Trophoblast cell (in vitro differentiated cells and primary cell): ENCODE measurements around the gene SAA2.
"Not testable (repeated sequence)": the region's sequence is repeated elsewhere in the genome, so short reads cannot be mapped to it uniquely, and the experiment has no call there.

Source experiments
- DNase-seq, 2 donors: peaks; one replicate each; pipeline ENCODE4 v3.0.0-alpha.2; 2016
- H2AFZ ChIP-seq: 2 replicates; pipeline ENCODE4 v1.6.1; 2013; ENCODE audit warnings: low read length, moderate library complexity, mild to moderate bottlenecking; ENCODE audit not compliant: insufficient read depth, poor library complexity
- H2AK5ac ChIP-seq: 2 replicates; pipeline ENCODE4 v1.6.1; 2013; ENCODE audit warnings: mild to moderate bottlenecking, low read length
- H2BK120ac ChIP-seq: 2 replicates; pipeline ENCODE4 v1.6.1; 2013; ENCODE audit warnings: low read length, mild to moderate bottlenecking, moderate library complexity; ENCODE audit not compliant: insufficient read depth, poor library complexity
- H2BK12ac ChIP-seq: 2 replicates; pipeline ENCODE4 v1.6.1; 2013; ENCODE audit warnings: mild to moderate bottlenecking, low read length, moderate library complexity
- H2BK5ac ChIP-seq: 2 replicates; pipeline ENCODE4 v1.6.1; 2013; ENCODE audit warnings: low read length, low read depth, moderate library complexity, mild to moderate bottlenecking; ENCODE audit not compliant: poor library complexity
- H3K14ac ChIP-seq: 2 replicates; pipeline ENCODE4 v1.6.1; 2013; ENCODE audit warnings: mild to moderate bottlenecking, low read length
- H3K18ac ChIP-seq: 2 replicates; pipeline ENCODE4 v1.6.1; 2013; ENCODE audit warnings: mild to moderate bottlenecking, low read length
- H3K23ac ChIP-seq: 2 replicates; pipeline ENCODE4 v1.6.1; 2013; ENCODE audit warnings: low read length
- H3K27ac ChIP-seq: 2 replicates; pipeline ENCODE4 v1.5.1; 2013; ENCODE audit warnings: low read depth, mild to moderate bottlenecking, inconsistent platforms, low read length, moderate library complexity
- H3K27me3 ChIP-seq: 2 replicates; pipeline ENCODE4 v1.6.1; 2013; ENCODE audit warnings: inconsistent platforms, mild to moderate bottlenecking, low read length, moderate library complexity; ENCODE audit not compliant: insufficient read depth
- H3K36me3 ChIP-seq, 2 experiments: 1 replicate in 1 of 2; 2 replicates in 1 of 2; pipeline ENCODE4 v1.6.1; 2013; ENCODE audit warnings: low read length in 2 of 2, mild to moderate bottlenecking in 2 of 2, moderate library complexity in 1 of 2; ENCODE audit not compliant: insufficient read depth in 2 of 2, control insufficient read depth in 1 of 2
- H3K4ac ChIP-seq: 2 replicates; pipeline ENCODE4 v1.6.1; 2013; ENCODE audit warnings: low read depth, mild to moderate bottlenecking, low read length, moderate library complexity
- H3K4me1 ChIP-seq, 2 experiments: 1 replicate in 1 of 2; 2 replicates in 1 of 2; pipeline ENCODE4 v1.6.1; 2013; ENCODE audit warnings: low read length in 2 of 2, mild to moderate bottlenecking in 2 of 2, moderate library complexity in 1 of 2; ENCODE audit not compliant: insufficient read depth in 2 of 2, control insufficient read depth in 1 of 2
- H3K4me2 ChIP-seq: 2 replicates; pipeline ENCODE4 v1.6.1; 2013; ENCODE audit warnings: inconsistent platforms, mild to moderate bottlenecking, low read length, moderate library complexity
- H3K4me3 ChIP-seq: 2 replicates; pipeline ENCODE4 v1.5.1; 2013; ENCODE audit warnings: mild to moderate bottlenecking, low read depth, low read length, inconsistent platforms
- H3K79me1 ChIP-seq: one replicate; pipeline ENCODE4 v1.6.1; 2013; ENCODE audit warnings: low read length
- H3K79me2 ChIP-seq: 2 replicates; pipeline ENCODE4 v1.6.1; 2013; ENCODE audit warnings: low read length, mild to moderate bottlenecking; ENCODE audit not compliant: control insufficient read depth, insufficient read depth, poor library complexity
- H3K9ac ChIP-seq: 2 replicates; pipeline ENCODE4 v1.6.1; 2013; ENCODE audit warnings: mild to moderate bottlenecking, low read length
- H3K9me3 ChIP-seq: 2 replicates; pipeline ENCODE4 v1.6.1; 2013; ENCODE audit warnings: low read depth, mild to moderate bottlenecking, control low read depth, inconsistent platforms, low read length; ENCODE audit not compliant: insufficient read depth
- H4K12ac ChIP-seq: 2 replicates; pipeline ENCODE4 v1.6.1; 2013; ENCODE audit warnings: low read depth, mild to moderate bottlenecking, low read length, moderate library complexity
- H4K8ac ChIP-seq: 2 replicates; pipeline ENCODE4 v1.6.1; 2013; ENCODE audit warnings: low read depth, mild to moderate bottlenecking, low read length, moderate library complexity
- H4K91ac ChIP-seq: one replicate; pipeline ENCODE4 v1.6.1; 2013; ENCODE audit warnings: low read depth, mild to moderate bottlenecking, low read length, moderate library complexity
- WGBS: extraction: QIAGEN DNeasy Blood & Tissue Kit; methylation state at CpG from one replicate; pipeline ENCODE4 v1.1.7; 2013; ENCODE audit warnings: missing lambda C conversion rate; ENCODE audit not compliant: insufficient read length, insufficient coverage; ENCODE audit errors: extremely low coverage; 5-methylcytosine and 5-hydroxymethylcytosine counted together

The SAA2 gene

DNA sequence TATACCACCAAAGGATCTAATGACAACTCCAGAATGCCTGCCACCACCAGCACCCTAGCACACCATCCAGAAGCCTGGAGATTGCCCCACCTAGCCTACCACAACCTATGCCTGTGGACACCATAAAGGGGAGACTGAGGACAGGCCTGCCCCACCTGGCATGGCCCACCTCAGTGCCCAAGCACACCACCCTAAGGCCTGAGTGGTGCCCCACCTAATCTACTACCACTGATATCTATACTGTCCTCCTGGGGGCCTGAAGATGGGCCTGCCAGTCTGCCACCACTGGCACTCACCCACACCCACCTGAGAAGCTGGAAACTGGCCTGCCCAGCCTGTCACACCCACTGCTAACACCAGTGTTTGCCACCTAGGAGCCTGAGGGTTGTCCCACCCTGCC is 43.7 kb downstream of the SAA2 start:
- H2AFZ ChIP-seq, result no peak overlapping the region
- H3K79me2 ChIP-seq, result no peaks in the 10 kb centered on the region
- no peak for DNase-seq
- no peaks in the 10 kb centered on the region for H3K4me1 ChIP-seq
- no peak overlapping the region for H2BK12ac ChIP-seq
- H3K79me1 ChIP-seq, result no peaks in the 10 kb centered on the region
- H3K23ac ChIP-seq, result no peak overlapping the region
- no peak overlapping the region for H2BK120ac ChIP-seq
- no peak overlapping the region for H2BK5ac ChIP-seq
- H3K4ac ChIP-seq, result no peak overlapping the region
- H3K9me3 ChIP-seq, result peaks cover 3% of the 10 kb centered on the region
- no peak overlapping the region for H3K14ac ChIP-seq
- H3K9ac ChIP-seq, result no peak overlapping the region
- no peak overlapping the region for H4K91ac ChIP-seq
- H3K18ac ChIP-seq, result no peak overlapping the region
- H2AK5ac ChIP-seq, result no peak overlapping the region
- no peak overlapping the region for H3K27ac ChIP-seq
- H3K36me3 ChIP-seq, result no peaks in the 10 kb centered on the region
- H3K4me2 ChIP-seq, result no peak overlapping the region
- no peak overlapping the region for H3K4me3 ChIP-seq
- H3K27me3 ChIP-seq, result no peaks in the 10 kb centered on the region
- no peak overlapping the region for H4K8ac ChIP-seq
- no peak overlapping the region for H4K12ac ChIP-seq

DNA sequence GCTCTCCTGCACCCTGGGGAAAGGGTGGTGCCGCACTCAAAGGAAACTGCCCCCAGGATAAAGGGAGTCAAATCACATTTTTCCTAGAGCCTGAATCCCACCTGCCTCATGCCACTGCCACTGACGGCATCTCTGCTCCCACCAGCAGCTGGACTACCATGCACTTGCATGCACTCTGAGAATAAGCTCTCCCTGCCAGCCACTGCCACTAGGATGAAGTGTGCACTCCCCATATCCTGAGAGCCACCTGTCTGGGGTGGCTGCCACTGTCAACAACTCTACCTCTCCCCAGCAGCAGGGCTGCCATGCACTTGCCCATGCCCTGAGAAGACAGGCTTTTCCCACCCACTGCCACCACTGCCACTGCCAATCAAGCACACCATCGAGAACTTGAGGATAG is 44.2 kb downstream of the SAA2 start:
- H2BK12ac ChIP-seq, result no peak overlapping the region
- H3K4me2 ChIP-seq, result no peak overlapping the region
- peaks cover 3% of the 10 kb centered on the region for H3K9me3 ChIP-seq
- WGBS, result no CpG with 5 or more reads among the region's 3 CpGs
- H3K27ac ChIP-seq, result no peak overlapping the region
- no peak overlapping the region for H3K23ac ChIP-seq
- no peak overlapping the region for H4K12ac ChIP-seq
- no peak overlapping the region for H2AFZ ChIP-seq
- no peak overlapping the region for H2BK5ac ChIP-seq
- H3K14ac ChIP-seq, result no peak overlapping the region
- no peak overlapping the region for H4K8ac ChIP-seq
- no peak overlapping the region for H3K18ac ChIP-seq
- H2AK5ac ChIP-seq, result no peak overlapping the region
- no peak overlapping the region for H3K9ac ChIP-seq
- no peak overlapping the region for H3K4ac ChIP-seq
- H3K79me2 ChIP-seq, result no peaks in the 10 kb centered on the region
- H3K4me1 ChIP-seq, result no peaks in the 10 kb centered on the region
- no peak overlapping the region for H2BK120ac ChIP-seq
- no peaks in the 10 kb centered on the region for H3K27me3 ChIP-seq
- H3K79me1 ChIP-seq, result no peaks in the 10 kb centered on the region
- H3K4me3 ChIP-seq, result peak overlapping the region; percentile 42
- H3K36me3 ChIP-seq, result no peaks in the 10 kb centered on the region
- no peak for DNase-seq
- H4K91ac ChIP-seq, result no peak overlapping the region

DNA sequence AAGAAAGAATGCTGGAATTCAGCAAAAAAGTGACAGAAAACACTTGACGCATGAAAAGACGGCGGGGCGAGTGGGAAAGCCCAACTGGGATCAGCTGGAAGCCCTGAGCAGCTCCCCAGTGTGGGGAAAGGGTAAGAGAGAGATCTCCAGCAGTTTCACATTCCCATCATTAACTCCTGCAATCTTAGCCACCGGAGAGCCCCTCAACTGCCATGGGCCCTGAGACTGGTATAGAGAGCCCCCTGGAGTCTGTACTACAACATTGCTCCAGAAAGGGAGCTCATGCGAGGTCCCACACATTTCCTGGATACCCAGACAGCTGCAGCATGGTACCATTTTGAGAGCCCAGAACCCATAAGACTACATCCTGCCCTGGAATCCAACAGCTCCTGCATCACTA is 44.7 kb downstream of the SAA2 start:
- Histone ChIP-seq H4K12ac (no peak overlapping the region), H2BK120ac (no peak overlapping the region), H3K27ac (no peak overlapping the region), H3K4ac (no peak overlapping the region), H4K91ac (no peak overlapping the region), H3K4me1 (no peaks in the 10 kb centered on the region), H3K79me2 (no peaks in the 10 kb centered on the region), H2AFZ (no peak overlapping the region), H3K27me3 (no peaks in the 10 kb centered on the region), H3K4me2 (no peak overlapping the region), H2AK5ac (no peak overlapping the region), H3K9me3 (peaks cover 3% of the 10 kb centered on the region), H3K79me1 (no peaks in the 10 kb centered on the region), H3K14ac (no peak overlapping the region), H4K8ac (no peak overlapping the region), H3K4me3 (no peak overlapping the region), H2BK12ac (no peak overlapping the region), H3K36me3 (no peaks in the 10 kb centered on the region), H3K18ac (no peak overlapping the region), H2BK5ac (no peak overlapping the region), H3K9ac (no peak overlapping the region), H3K23ac (no peak overlapping the region)
- DNase-seq, result peak in 1 of 2 donors; percentile 7
- no CpG with 5 or more reads among the region's 6 CpGs for WGBS

DNA sequence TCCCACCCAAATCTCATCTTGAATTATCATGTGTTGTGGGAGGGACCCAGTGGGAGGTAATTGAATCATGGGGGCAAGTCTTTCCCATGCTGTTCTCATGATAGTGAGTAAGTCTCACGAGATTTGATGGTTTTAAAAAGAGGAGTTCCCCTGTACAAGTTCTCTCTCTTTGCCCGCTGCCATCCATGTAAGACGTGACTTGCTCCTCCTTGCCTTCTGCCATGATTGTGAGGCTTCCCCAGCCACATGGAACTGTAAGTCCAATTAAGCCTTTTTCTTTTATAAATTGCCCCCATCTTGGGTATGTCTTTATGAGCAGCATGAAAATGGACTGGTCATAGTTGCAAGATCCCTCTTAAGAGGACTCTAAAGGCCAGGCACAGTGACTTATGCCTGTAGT is 50.7 kb downstream of the SAA2 start:
- not testable (repeated sequence) for H3K79me1 ChIP-seq, DNase-seq, H3K9me3 ChIP-seq, H3K14ac ChIP-seq, H2BK12ac ChIP-seq, H3K27ac ChIP-seq, H3K4me2 ChIP-seq, H3K9ac ChIP-seq, H3K79me2 ChIP-seq, H2BK5ac ChIP-seq, H2BK120ac ChIP-seq, H3K18ac ChIP-seq, H3K27me3 ChIP-seq, H3K4ac ChIP-seq, H4K12ac ChIP-seq, H3K4me3 ChIP-seq, H3K36me3 ChIP-seq, H4K8ac ChIP-seq, H3K23ac ChIP-seq, H3K4me1 ChIP-seq, H2AK5ac ChIP-seq, H2AFZ ChIP-seq, H4K91ac ChIP-seq
- WGBS, result no CpG with 5 or more reads among the region's 3 CpGs

DNA sequence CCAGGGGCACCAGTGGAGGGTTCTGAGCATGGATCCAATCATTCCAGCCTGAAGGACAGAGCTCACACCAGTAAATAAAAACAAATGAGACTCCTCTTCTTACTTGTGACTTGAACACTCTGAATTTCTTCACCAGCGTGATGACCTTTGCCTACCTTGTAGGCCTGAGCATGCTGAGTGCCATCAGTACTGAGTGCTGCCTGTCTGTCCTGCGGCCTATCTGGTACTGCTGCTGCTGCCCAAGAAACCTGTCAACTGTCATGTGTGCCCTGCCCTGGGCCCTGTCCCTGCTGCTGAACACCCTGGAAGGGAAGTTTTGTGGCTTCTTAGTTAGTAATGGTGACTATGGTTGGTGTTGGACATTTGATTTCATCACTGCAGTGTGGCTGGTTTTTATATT is 51.9 kb downstream of the SAA2 start:
- Histone ChIP-seq H2AK5ac (no peak overlapping the region), H3K27me3 (no peaks in the 10 kb centered on the region), H4K91ac (no peak overlapping the region), H2AFZ (no peak overlapping the region), H3K4me1 (no peaks in the 10 kb centered on the region), H3K9ac (no peak overlapping the region), H3K4ac (no peak overlapping the region), H4K8ac (no peak overlapping the region), H3K79me1 (no peaks in the 10 kb centered on the region), H3K9me3 (peaks cover 2% of the 10 kb centered on the region), H3K79me2 (no peaks in the 10 kb centered on the region), H3K4me2 (no peak overlapping the region), H3K23ac (no peak overlapping the region), H3K4me3 (no peak overlapping the region), H3K27ac (no peak overlapping the region), H2BK120ac (no peak overlapping the region), H3K18ac (no peak overlapping the region), H2BK5ac (no peak overlapping the region), H3K36me3 (no peaks in the 10 kb centered on the region), H4K12ac (no peak overlapping the region), H3K14ac (no peak overlapping the region), H2BK12ac (no peak overlapping the region)
- no peak for DNase-seq
- WGBS, result no CpG with 5 or more reads among the region's 2 CpGs
